H1 (cell line): ENCODE data around the gene UQCR10. TPM values are rescaled to one million over a fixed set of nuclear protein-coding genes. Genes with fewer than 3 reads are reported as not detected.
A peak's percentile ranks its signal among the peaks of the same experiment; 100 is the strongest.

Experiments
- CTCF ChIA-PET: fragments of 300-600 bp; sonication (Branson Sonifier 250); formaldehyde crosslinking; loops from one replicate; lab custom pipeline; 2021; ENCODE audit not compliant: partially characterized antibody; lab: Charles Lee
- POLR2A ChIA-PET: fragments of 300-600 bp; sonication (Branson Sonifier 250); formaldehyde crosslinking; loops from one replicate; lab custom pipeline; 2021; ENCODE audit warnings: inconsistent platforms; ENCODE audit not compliant: partially characterized antibody; lab: Charles Lee
- DNase-seq, 2 experiments: peaks; one replicate each; pipeline versions ENCODE4 v3.0.0 to v3.0.0-alpha.2; 2010 to 2022; ENCODE audit warnings: low spot score in 2 of 2, low read depth in 1 of 2, mixed read lengths in 1 of 2
- FAIRE-seq: peaks from 2 replicates; lab custom pipeline; 2011; peaks lifted over from hg19 to GRCh38; lab: Jason Lieb, UNC
- H2AFZ ChIP-seq: 2 replicates; pipeline ENCODE4 v1.8.1; 2012; ENCODE audit warnings: low read length, inconsistent platforms
- H2AK5ac ChIP-seq: 2 replicates; pipeline ENCODE4 v1.6.1; 2013; ENCODE audit warnings: low read depth, low read length
- H2BK120ac ChIP-seq: replicated peaks from 2 replicates; pipeline ENCODE3; 2013; ENCODE audit warnings: low read depth, low read length, inconsistent platforms
- H2BK12ac ChIP-seq: 2 replicates; pipeline ENCODE4 v1.6.1; 2013; ENCODE audit warnings: low read depth, low read length
- H2BK15ac ChIP-seq: 2 replicates; pipeline ENCODE4 v1.6.1; 2013; ENCODE audit warnings: low read length
- H2BK20ac ChIP-seq: 2 replicates; pipeline ENCODE4 v1.6.1; 2013; ENCODE audit warnings: low read length
- H2BK5ac ChIP-seq: 2 replicates; pipeline ENCODE4 v1.6.1; 2013; ENCODE audit warnings: low read depth, low read length
- H3K14ac ChIP-seq: 2 replicates; pipeline ENCODE4 v1.6.1; 2013; ENCODE audit warnings: inconsistent platforms; ENCODE audit not compliant: insufficient read length
- H3K18ac ChIP-seq: 2 replicates; pipeline ENCODE4 v1.6.1; 2013; ENCODE audit warnings: low read length; ENCODE audit errors: extremely low read depth
- H3K23ac ChIP-seq: 2 replicates; pipeline ENCODE4 v1.6.1; 2013; ENCODE audit warnings: inconsistent platforms; ENCODE audit not compliant: insufficient read length
- H3K23me2 ChIP-seq: 2 replicates; pipeline ENCODE4 v1.6.1; 2013; ENCODE audit warnings: low read depth, low read length
- H3K27ac ChIP-seq: 2 replicates; pipeline ENCODE4 v1.6.1; 2011; ENCODE audit warnings: low read depth, low read length, inconsistent platforms
- H3K27me3 ChIP-seq, 4 experiments: replicated peaks in 1 of 4; 1 replicate in 1 of 4; 2 replicates in 3 of 4; pipeline versions ENCODE4 v1.6.1 to v1.8.1; 2011 to 2013; ENCODE audit warnings: low read length in 3 of 4, mild to moderate bottlenecking in 3 of 4, inconsistent platforms in 2 of 4, mixed read lengths in 2 of 4, moderate library complexity in 1 of 4; ENCODE audit not compliant: control insufficient read depth in 3 of 4, insufficient read depth in 3 of 4; ENCODE audit errors: extremely low read depth in 1 of 4
- H3K36me3 ChIP-seq, 4 experiments: 2 replicates each; pipeline versions ENCODE4 v1.6.1 to v1.8.1; 2011 to 2013; ENCODE audit warnings: mild to moderate bottlenecking in 4 of 4, low read length in 3 of 4, moderate library complexity in 2 of 4, control low read depth in 1 of 4, inconsistent platforms in 1 of 4; ENCODE audit not compliant: insufficient read depth in 4 of 4, control insufficient read depth in 2 of 4
- H3K4ac ChIP-seq: replicated peaks from 2 replicates; pipeline ENCODE3; 2013; ENCODE audit warnings: low read length, low read depth, mixed read lengths, inconsistent platforms; ENCODE audit not compliant: insufficient read length
- H3K4me1 ChIP-seq, 4 experiments: replicated peaks in 1 of 4; 1 replicate in 1 of 4; 2 replicates in 3 of 4; pipeline versions ENCODE4 v1.6.1 to v1.8.1; 2011 to 2013; ENCODE audit warnings: low read length in 3 of 4, inconsistent platforms in 2 of 4, mixed read lengths in 1 of 4; ENCODE audit not compliant: insufficient read depth in 4 of 4, control insufficient read depth in 3 of 4
- H3K4me2 ChIP-seq, 2 experiments: 2 replicates each; pipeline versions ENCODE4 v1.6.1 to v1.8.1; 2011 to 2013; ENCODE audit warnings: low read depth in 2 of 2, low read length in 2 of 2, control low read depth in 1 of 2, inconsistent platforms in 1 of 2, mild to moderate bottlenecking in 1 of 2; ENCODE audit not compliant: insufficient read depth in 1 of 2
- H3K4me3 ChIP-seq, 4 experiments: fragments of 200-600, 300-600 bp in 1 of 4; sonication (generic), shearing (Covaris generic), sonication (Bioruptor Twin) in 1 of 4; 2 replicates each; pipeline versions ENCODE4 v1.5.1 to v1.8.1; 2011 to 2016; ENCODE audit warnings: low read length in 4 of 4, low read depth in 3 of 4, control low read depth in 2 of 4, inconsistent platforms in 2 of 4, mild to moderate bottlenecking in 2 of 4, mixed read lengths in 1 of 4, moderate library complexity in 1 of 4; ENCODE audit not compliant: insufficient read depth in 2 of 4; ENCODE audit errors: extremely low read depth in 1 of 4
- H3K56ac ChIP-seq: replicated peaks from 2 replicates; pipeline ENCODE3; 2013; ENCODE audit warnings: low read depth, mild to moderate bottlenecking, mixed read lengths, low read length, inconsistent platforms; ENCODE audit not compliant: insufficient read length
- H3K79me1 ChIP-seq: 2 replicates; pipeline ENCODE4 v1.6.1; 2013; ENCODE audit warnings: low read depth, low read length, control low read depth
- H3K79me2 ChIP-seq, 2 experiments: 2 replicates each; pipeline versions ENCODE4 v1.6.1 to v1.8.1; 2012 to 2013; ENCODE audit warnings: low read length in 2 of 2, mild to moderate bottlenecking in 2 of 2, inconsistent platforms in 1 of 2; ENCODE audit not compliant: insufficient read depth in 2 of 2, control insufficient read depth in 1 of 2
- H3K9ac ChIP-seq, 4 experiments: replicated peaks in 1 of 4; 1 replicate in 1 of 4; 2 replicates in 3 of 4; pipeline versions ENCODE4 v1.6.1 to v1.8.1; 2011 to 2013; ENCODE audit warnings: low read depth in 3 of 4, low read length in 3 of 4, control low read depth in 2 of 4, mild to moderate bottlenecking in 2 of 4, moderate library complexity in 2 of 4, inconsistent platforms in 1 of 4; ENCODE audit errors: extremely low read depth in 1 of 4
- H3K9me3 ChIP-seq, 2 experiments: 2 replicates each; pipeline versions ENCODE4 v1.6.1 to v1.8.1; 2012 to 2013; ENCODE audit warnings: mild to moderate bottlenecking in 2 of 2, moderate library complexity in 2 of 2, control low read depth in 1 of 2, inconsistent platforms in 1 of 2, low read depth in 1 of 2, low read length in 1 of 2, mixed read lengths in 1 of 2; ENCODE audit not compliant: insufficient read depth in 2 of 2
- H4K20me1 ChIP-seq, 2 experiments: replicated peaks in 1 of 2; 2 replicates each; pipeline versions ENCODE3 to v1.8.1; 2011 to 2013; ENCODE audit warnings: inconsistent platforms in 2 of 2, low read length in 2 of 2, mild to moderate bottlenecking in 1 of 2; ENCODE audit not compliant: insufficient read depth in 2 of 2, control insufficient read depth in 1 of 2
- H4K5ac ChIP-seq: 2 replicates; pipeline ENCODE4 v1.6.1; 2013; ENCODE audit warnings: low read length, low read depth, mixed read lengths, inconsistent platforms; ENCODE audit not compliant: insufficient read length
- H4K8ac ChIP-seq: 2 replicates; pipeline ENCODE4 v1.8.0; 2013; ENCODE audit warnings: mild to moderate bottlenecking, moderate library complexity, low read length, inconsistent platforms; ENCODE audit not compliant: insufficient read depth; ENCODE audit errors: extremely low read depth
- H4K91ac ChIP-seq: replicated peaks from 2 replicates; pipeline ENCODE3; 2013; ENCODE audit warnings: low read length, mixed read lengths, inconsistent platforms; ENCODE audit not compliant: insufficient read length
- BCL11A ChIP-seq, 2 experiments: IDR thresholded peaks; one replicate each; pipeline ENCODE4 v1.6.1; 2011; ENCODE audit warnings: low read depth in 2 of 2, low read length in 2 of 2, mild to moderate bottlenecking in 2 of 2
- CBX5 ChIP-seq: fragments of 300-800, 300-1000 bp; sonication (generic); IDR thresholded peaks from 2 replicates; pipeline ENCODE4 v1.7.1; 2016; ENCODE audit warnings: antibody characterized with exemption, low read length, low read depth
- CTBP2 ChIP-seq: IDR thresholded peaks from 2 replicates; pipeline ENCODE4 v1.7.0; 2011; ENCODE audit warnings: borderline replicate concordance, mild to moderate bottlenecking, moderate library complexity, mixed read lengths, low read length; ENCODE audit not compliant: insufficient read depth, insufficient read length
- FOSL1 ChIP-seq: IDR thresholded peaks from 2 replicates; pipeline ENCODE4 v1.6.1; 2011; ENCODE audit warnings: mild to moderate bottlenecking, low read depth, low read length, moderate library complexity; ENCODE audit not compliant: insufficient read depth
- GABPA ChIP-seq: IDR thresholded peaks from 2 replicates; pipeline ENCODE4 v1.6.1; 2011; ENCODE audit warnings: mild to moderate bottlenecking, low read length, moderate library complexity, borderline replicate concordance; ENCODE audit not compliant: insufficient read depth
- MAFK ChIP-seq: IDR thresholded peaks from 2 replicates; pipeline ENCODE4 v1.6.1; 2012; ENCODE audit warnings: low read depth, mild to moderate bottlenecking, improper control_type of control experiment, low read length
- RNF2 ChIP-seq: fragments of 200-900, 300-1000 bp; sonication (generic); IDR thresholded peaks from 2 replicates; pipeline ENCODE4 v1.7.1; 2016; ENCODE audit warnings: borderline replicate concordance, low read depth, mild to moderate bottlenecking, antibody characterized with exemption, low read length; ENCODE audit not compliant: poor library complexity, severe bottlenecking; ENCODE audit errors: missing control alignments
- SIN3A ChIP-seq, 2 experiments: IDR thresholded peaks in 1 of 2; conservative IDR thresholded peaks in 1 of 2; 2 replicates each; pipeline ENCODE4 v1.6.1; 2011 to 2012; ENCODE audit warnings: low read length in 2 of 2, improper control_type of control experiment in 1 of 2, low read depth in 1 of 2, mild to moderate bottlenecking in 1 of 2
- TBP ChIP-seq: IDR thresholded peaks from 2 replicates; pipeline ENCODE4 v1.6.1; 2011; ENCODE audit warnings: low read depth, low read length, improper control_type of control experiment
- WGBS, 2 experiments: shearing (Covaris generic) in 1 of 2; methylation state at CpG; one replicate each; pipeline versions ENCODE4 v1.1.6 to v1.1.7; 2013 to 2015; ENCODE audit warnings: low lambda C conversion rate in 2 of 2, mixed read lengths in 2 of 2, inconsistent platforms in 1 of 2, low coverage in 1 of 2, missing lambda C conversion rate in 1 of 2; ENCODE audit not compliant: insufficient replicate concordance in 2 of 2, insufficient coverage in 1 of 2, insufficient read length in 1 of 2; ENCODE audit errors: extremely low coverage in 1 of 2, missing lambda C conversion rate in 1 of 2; 5-methylcytosine and 5-hydroxymethylcytosine counted together
- polyA plus RNA-seq, 7 experiments: library from polyadenylated mRNA; depleted of rRNA in 3 of 7; stranded (reverse) in 5 of 7; unstranded in 2 of 7; fragments of >200 nt in 5 of 7; fragments of 200-250 nt in 2 of 7; gene quantifications; 1 replicate in 5 of 7; 2 replicates in 1 of 7; 4 replicates in 1 of 7; pipeline versions ENCODE4 v1.2.1 to v1.2.3, GENCODE V29; 2011 to 2013; ENCODE audit warnings: missing spikeins in 2 of 7, mixed read lengths in 2 of 7
- total RNA-seq: library from RNA; stranded (reverse); fragmentation: NEBNext Ultra II Directional; extraction: Animal tissue kit (Norgen Biotek cat#: 25700); gene quantifications from 2 replicates; pipeline ENCODE4 v1.2.1, GENCODE V29; 2021
- TF ChIP-seq, protein P1 (sequence below): IDR thresholded peaks from 2 replicates; pipeline ENCODE4 v1.6.1; 2012; ENCODE audit warnings: low read length, inconsistent platforms

Gene UQCR10
- total and polyA plus RNA-seq, 2 of the 8 experiments (the other 6 are each of a cell fraction or from before 2014, with no cell fraction given): 102 to 260 TPM

- Histone ChIP-seq H3K27me3 (no peaks in the 10 kb centered on the region), H4K5ac (no peak overlapping the region), H3K23ac (no peak overlapping the region), H3K9ac (no peak overlapping the region), H3K18ac (no peak overlapping the region), H3K4ac (no peak overlapping the region), H2BK120ac (no peak overlapping the region), H2AK5ac (0 out of 2 replicates have a peak overlapping the region, but pooled peaks have one; percentile 13), H3K4me1 (peaks cover 0 to 3% (median 0%) of the 10 kb centered on the region in 4 experiments; a peak in 1 of 7 replicates), H3K79me1 (no peaks in the 10 kb centered on the region), H2BK5ac (0 out of 2 replicates have a peak overlapping the region, but pooled peaks have one; percentile 44), H3K36me3 (peaks cover 7 to 46% (median 23%) of the 10 kb centered on the region in 4 experiments; a peak in 6 of 8 replicates), H3K27ac (no peak overlapping the region), H2BK20ac (no peak overlapping the region), H3K79me2 (no peaks in the 10 kb centered on the region), H3K23me2 (no peaks in the 10 kb centered on the region), H4K20me1 (peaks cover 0 to 5% of the 10 kb centered on the region in 2 experiments), H2AFZ (no peak overlapping the region), H4K91ac (no peak overlapping the region), H2BK12ac (no peak overlapping the region), H3K9me3 (no peaks in the 10 kb centered on the region), H3K14ac (no peak overlapping the region), H3K56ac (no peak overlapping the region), H3K4me3 (no peak overlapping the region), H4K8ac (peak overlapping the region; percentile 3; the same call in 1 of the 2 replicates), H2BK15ac (no peak overlapping the region), H3K4me2 (peak overlapping the region in 1 of 2 experiments; percentile 28; a peak in 1 of 4 replicates)
- POLR2A ChIA-PET: no interaction called here
- CTCF ChIA-PET: interaction anchor here (1.5 to 2.1 kb wide), 2 partner anchors 10 to 200 kb away, joined by 3 to 8 read pairs; no protein-coding TSS in a partner anchor
- FAIRE-seq (no peak), DNase-seq (no peak)
- WGBS, 2 experiments: 92% methylated on average over 8 of the region's 8 CpGs; no CpG with 5 or more reads in 1 of the 2 experiments
- TF ChIP-seq CTBP2 (no peak), CBX5 (no peak), FOSL1 (no peak), GABPA (no peak), TBP (no peak), BCL11A (IDR thresholded peaks at IDR 0.05; ENCODE audit: low read depth in 2 of 2, low read length in 2 of 2) (no peak), MAFK (no peak), RNF2 (no peak), SIN3A (conservative IDR thresholded peaks at IDR 0.05 in 1 of 2, IDR thresholded peaks at IDR 0.05 in 1 of 2; ENCODE audit: low read depth in 1 of 2, low read length in 2 of 2) (no peak)
- TF ChIP-seq, protein P1, sequence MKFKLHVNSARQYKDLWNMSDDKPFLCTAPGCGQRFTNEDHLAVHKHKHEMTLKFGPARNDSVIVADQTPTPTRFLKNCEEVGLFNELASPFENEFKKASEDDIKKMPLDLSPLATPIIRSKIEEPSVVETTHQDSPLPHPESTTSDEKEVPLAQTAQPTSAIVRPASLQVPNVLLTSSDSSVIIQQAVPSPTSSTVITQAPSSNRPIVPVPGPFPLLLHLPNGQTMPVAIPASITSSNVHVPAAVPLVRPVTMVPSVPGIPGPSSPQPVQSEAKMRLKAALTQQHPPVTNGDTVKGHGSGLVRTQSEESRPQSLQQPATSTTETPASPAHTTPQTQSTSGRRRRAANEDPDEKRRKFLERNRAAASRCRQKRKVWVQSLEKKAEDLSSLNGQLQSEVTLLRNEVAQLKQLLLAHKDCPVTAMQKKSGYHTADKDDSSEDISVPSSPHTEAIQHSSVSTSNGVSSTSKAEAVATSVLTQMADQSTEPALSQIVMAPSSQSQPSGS: no peak
Observed at GRCh38 chr22:29801796-29802195, 34.6 kb downstream of the UQCR10 start.
